ENCODE data around the gene CYP4F22. TPM values are rescaled to one million over a fixed set of nuclear protein-coding genes. Genes with fewer than 3 reads are reported as not detected.
A peak's percentile ranks its signal among the peaks of the same experiment; 100 is the strongest.
"Not testable (repeated sequence)": the region's sequence is repeated elsewhere in the genome, so short reads cannot be mapped to it uniquely, and the experiment has no call there.

CYP4F22 gene
- total RNA-seq, 2 donors from 2014 or later = 28.9 to 48.1 TPM

GRCh38 chr19:15527705-15528104 lies 19.4 kb downstream of the CYP4F22 start:
- Histone ChIP-seq H3K4me1 (replicated peaks) (no peaks in the 10 kb centered on the region), H3K4me3 (no peak overlapping the region), H3K27me3 (replicated peaks; ENCODE audit: insufficient read depth) (no peaks in the 10 kb centered on the region), H3K9me3 (no peaks in the 10 kb centered on the region), H3K36me3 (no peaks in the 10 kb centered on the region), H3K27ac (no peak overlapping the region)
- intact Hi-C loops (cut with DNase I) = no loop called here
- WGBS = 55% methylated on average over 3 of the region's 3 CpGs
- TF ChIP-seq POLR2AphosphoS5 (IDR thresholded peaks at IDR 0.05) (no peak), CTCF (IDR thresholded peaks at IDR 0.05) (no peak), POLR2A (IDR thresholded peaks at IDR 0.05) (no peak)
- DNase-seq (ENCODE audit: low spot score) = no peak

- WGBS = 64% methylated on average over 8 of the region's 8 CpGs
- DNase-seq (ENCODE audit: low spot score) = no peak
- Histone ChIP-seq H3K36me3 (no peaks in the 10 kb centered on the region), H3K4me3 (no peak overlapping the region), H3K9me3 (no peaks in the 10 kb centered on the region), H3K27ac (no peak overlapping the region), H3K27me3 (replicated peaks; ENCODE audit: insufficient read depth) (no peaks in the 10 kb centered on the region), H3K4me1 (replicated peaks) (no peaks in the 10 kb centered on the region)
- intact Hi-C loops (cut with DNase I) = no loop called here
- TF ChIP-seq CTCF (IDR thresholded peaks at IDR 0.05) (no peak), POLR2AphosphoS5 (IDR thresholded peaks at IDR 0.05) (no peak)
Measured at GRCh38 chr19:15529774-15530372, 21.5 kb downstream of the CYP4F22 start.

GRCh38 chr19:15532779-15533521 lies 24.6 kb downstream of the CYP4F22 start:
- Histone ChIP-seq H3K27ac (peak overlapping the region in 1 of 2 donors; percentile 38), H3K36me3 (no peaks in the 10 kb centered on the region), H3K27me3 (replicated peaks; ENCODE audit: insufficient read depth) (no peaks in the 10 kb centered on the region), H3K9me3 (no peaks in the 10 kb centered on the region), H3K4me1 (replicated peaks) (no peaks in the 10 kb centered on the region), H3K4me3 (no peak overlapping the region)
- DNase-seq (ENCODE audit: low spot score) = no peak
- 21% methylated on average over 2 of the region's 2 CpGs for WGBS
- TF ChIP-seq POLR2AphosphoS5 (IDR thresholded peaks at IDR 0.05) (peak; percentile 17), CTCF (IDR thresholded peaks at IDR 0.05) (no peak), POLR2A (IDR thresholded peaks at IDR 0.05) (no peak)
- intact Hi-C loops (cut with DNase I) = no loop called here

- WGBS = 65% methylated on average over 4 of the region's 4 CpGs
Measured at GRCh38 chr19:15533522-15533830, 25.2 kb downstream of the CYP4F22 start.

GRCh38 chr19:15534957-15535864 lies 26.9 kb downstream of the CYP4F22 start:
- Histone ChIP-seq H3K36me3 (no peaks in the 10 kb centered on the region), H3K9me3 (no peaks in the 10 kb centered on the region), H3K27me3 (replicated peaks; ENCODE audit: insufficient read depth) (no peaks in the 10 kb centered on the region), H3K27ac (no peak overlapping the region), H3K4me3 (no peak overlapping the region), H3K4me1 (replicated peaks) (no peaks in the 10 kb centered on the region)
- no peak for DNase-seq (ENCODE audit: low spot score)
- intact Hi-C loops (cut with DNase I) = no loop called here
- 57% methylated on average over 6 of the region's 6 CpGs for WGBS
- TF ChIP-seq CTCF (IDR thresholded peaks at IDR 0.05) = no peak
- TF ChIP-seq POLR2A (IDR thresholded peaks at IDR 0.05) = no peak
- no peak for TF ChIP-seq POLR2AphosphoS5 (IDR thresholded peaks at IDR 0.05)

More at GRCh38 chr19:15533522-15533830, 25.2 kb downstream of the CYP4F22 start:
- intact Hi-C loops (cut with DNase I); DNase-seq (ENCODE audit: low spot score); H3K36me3 ChIP-seq; H3K4me1 ChIP-seq (replicated peaks); H3K27me3 ChIP-seq (replicated peaks; ENCODE audit: insufficient read depth); H3K4me3 ChIP-seq; H3K9me3 ChIP-seq; H3K27ac ChIP-seq: not testable (repeated sequence)

Data from prostate gland (tissue), 2 donors.